Measurements from ENCODE around the gene VTN.

- TF ChIP-seq, protein P1, sequence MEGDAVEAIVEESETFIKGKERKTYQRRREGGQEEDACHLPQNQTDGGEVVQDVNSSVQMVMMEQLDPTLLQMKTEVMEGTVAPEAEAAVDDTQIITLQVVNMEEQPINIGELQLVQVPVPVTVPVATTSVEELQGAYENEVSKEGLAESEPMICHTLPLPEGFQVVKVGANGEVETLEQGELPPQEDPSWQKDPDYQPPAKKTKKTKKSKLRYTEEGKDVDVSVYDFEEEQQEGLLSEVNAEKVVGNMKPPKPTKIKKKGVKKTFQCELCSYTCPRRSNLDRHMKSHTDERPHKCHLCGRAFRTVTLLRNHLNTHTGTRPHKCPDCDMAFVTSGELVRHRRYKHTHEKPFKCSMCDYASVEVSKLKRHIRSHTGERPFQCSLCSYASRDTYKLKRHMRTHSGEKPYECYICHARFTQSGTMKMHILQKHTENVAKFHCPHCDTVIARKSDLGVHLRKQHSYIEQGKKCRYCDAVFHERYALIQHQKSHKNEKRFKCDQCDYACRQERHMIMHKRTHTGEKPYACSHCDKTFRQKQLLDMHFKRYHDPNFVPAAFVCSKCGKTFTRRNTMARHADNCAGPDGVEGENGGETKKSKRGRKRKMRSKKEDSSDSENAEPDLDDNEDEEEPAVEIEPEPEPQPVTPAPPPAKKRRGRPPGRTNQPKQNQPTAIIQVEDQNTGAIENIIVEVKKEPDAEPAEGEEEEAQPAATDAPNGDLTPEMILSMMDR (IDR thresholded peaks at IDR 0.05) = no peak
- no peak for TF ChIP-seq POLR2A (IDR thresholded peaks at IDR 0.05)
These were observed 15.3 kb upstream of the VTN start for GRCh38 chr17:28385406-28385805.
